Lower leg skin (tissue), 3 donors: ENCODE results near the gene LRP5.

ENCODE experiments used
- POLR2A ChIP-seq, 2 donors: fragments of 450-650 bp; IDR thresholded peaks; one replicate each; pipeline ENCODE4 v1.6.1; 2016 to 2017; ENCODE audit warnings: antibody characterized with exemption in 2 of 2, mild to moderate bottlenecking in 1 of 2, moderate library complexity in 1 of 2
- TF ChIP-seq, protein P1 (sequence below), 3 donors: fragments of 450-650 bp; IDR thresholded peaks; one replicate each; pipeline ENCODE4 v1.5.1; 2016; ENCODE audit warnings: antibody characterized with exemption in 3 of 3, mild to moderate bottlenecking in 3 of 3, moderate library complexity in 2 of 3

DNA sequence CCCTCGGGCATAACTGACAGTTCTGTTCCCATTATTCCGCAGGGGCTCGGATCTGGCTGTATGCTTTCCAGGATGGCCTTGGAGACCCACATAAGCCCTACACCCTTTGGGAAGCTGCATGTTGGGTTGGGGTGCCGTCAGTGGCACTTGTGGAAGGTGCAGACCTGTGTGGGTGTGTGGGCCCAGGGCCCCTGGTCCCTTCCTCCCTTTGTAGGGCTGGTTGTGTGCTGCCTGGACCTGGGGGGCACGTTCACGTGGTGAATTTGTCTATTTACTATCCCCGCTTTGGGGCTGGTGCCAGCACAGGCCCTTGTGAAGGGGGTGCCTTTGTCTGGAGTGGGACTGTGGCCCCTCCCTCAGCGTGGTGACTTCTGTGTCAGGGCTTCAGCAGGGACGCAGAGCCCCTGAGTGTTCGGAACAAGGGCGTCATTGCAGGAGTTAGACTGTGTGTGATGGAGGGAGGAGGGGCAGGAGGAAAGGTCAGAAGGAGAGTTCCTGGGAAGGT lies 133.2 kb downstream of the LRP5 start:
- TF ChIP-seq, protein P1, sequence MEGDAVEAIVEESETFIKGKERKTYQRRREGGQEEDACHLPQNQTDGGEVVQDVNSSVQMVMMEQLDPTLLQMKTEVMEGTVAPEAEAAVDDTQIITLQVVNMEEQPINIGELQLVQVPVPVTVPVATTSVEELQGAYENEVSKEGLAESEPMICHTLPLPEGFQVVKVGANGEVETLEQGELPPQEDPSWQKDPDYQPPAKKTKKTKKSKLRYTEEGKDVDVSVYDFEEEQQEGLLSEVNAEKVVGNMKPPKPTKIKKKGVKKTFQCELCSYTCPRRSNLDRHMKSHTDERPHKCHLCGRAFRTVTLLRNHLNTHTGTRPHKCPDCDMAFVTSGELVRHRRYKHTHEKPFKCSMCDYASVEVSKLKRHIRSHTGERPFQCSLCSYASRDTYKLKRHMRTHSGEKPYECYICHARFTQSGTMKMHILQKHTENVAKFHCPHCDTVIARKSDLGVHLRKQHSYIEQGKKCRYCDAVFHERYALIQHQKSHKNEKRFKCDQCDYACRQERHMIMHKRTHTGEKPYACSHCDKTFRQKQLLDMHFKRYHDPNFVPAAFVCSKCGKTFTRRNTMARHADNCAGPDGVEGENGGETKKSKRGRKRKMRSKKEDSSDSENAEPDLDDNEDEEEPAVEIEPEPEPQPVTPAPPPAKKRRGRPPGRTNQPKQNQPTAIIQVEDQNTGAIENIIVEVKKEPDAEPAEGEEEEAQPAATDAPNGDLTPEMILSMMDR (IDR thresholded peaks at IDR 0.05): no peak
- no peak for TF ChIP-seq POLR2A (IDR thresholded peaks at IDR 0.05)
